PFSK-1 (cell line): Measurements from ENCODE around the gene RANBP6.
A peak's percentile ranks its signal among the peaks of the same experiment; 100 is the strongest.

ENCODE experiments used
- POLR2AphosphoS5 ChIP-seq: IDR thresholded peaks from 2 replicates; pipeline ENCODE4 v1.6.1; 2012; ENCODE audit warnings: low read depth, mild to moderate bottlenecking, control low read depth, low read length, moderate library complexity
- REST ChIP-seq, 2 experiments: IDR thresholded peaks; 2 replicates each; pipeline versions ENCODE4 v1.6.1 to v1.8.0; 2011 to 2012; ENCODE audit warnings: low read depth in 2 of 2, low read length in 2 of 2, control low read depth in 1 of 2, inconsistent platforms in 1 of 2, mild to moderate bottlenecking in 1 of 2, moderate library complexity in 1 of 2; ENCODE audit not compliant: insufficient read depth in 1 of 2
- SIN3A ChIP-seq: IDR thresholded peaks from 2 replicates; pipeline ENCODE4 v1.6.1; 2012; ENCODE audit warnings: mild to moderate bottlenecking, low read length, moderate library complexity, borderline replicate concordance; ENCODE audit not compliant: insufficient read depth

- no peak for TF ChIP-seq REST (IDR thresholded peaks at IDR 0.05; ENCODE audit: insufficient read depth in 1 of 2, low read depth in 2 of 2, low read length in 2 of 2)
- TF ChIP-seq POLR2AphosphoS5, result no peak
- TF ChIP-seq SIN3A, result peak; percentile 93; the same call in 1 of the 2 replicates
Observed at GRCh38 chr9:6007058-6007769, 8.2 kb downstream of the RANBP6 start.
